HL-60/S4 treated with phorbol 12-myristate 13-acetate at 8.2 ng/mL for 4 days and 3 days (cell line): ENCODE data around the gene AURKA.
"Not testable (repeated sequence)": the region's sequence is repeated elsewhere in the genome, so short reads cannot be mapped to it uniquely, and the experiment has no call there.

Experiments
- in situ Hi-C: fragments of 300-500 bp; cut with MboI; formaldehyde crosslinking; loops from 2 replicates; pipeline ENCODE4 v1.15.0; 2022; ENCODE audit warnings: low sequenced_read_pairs

AURKA gene

DNA sequence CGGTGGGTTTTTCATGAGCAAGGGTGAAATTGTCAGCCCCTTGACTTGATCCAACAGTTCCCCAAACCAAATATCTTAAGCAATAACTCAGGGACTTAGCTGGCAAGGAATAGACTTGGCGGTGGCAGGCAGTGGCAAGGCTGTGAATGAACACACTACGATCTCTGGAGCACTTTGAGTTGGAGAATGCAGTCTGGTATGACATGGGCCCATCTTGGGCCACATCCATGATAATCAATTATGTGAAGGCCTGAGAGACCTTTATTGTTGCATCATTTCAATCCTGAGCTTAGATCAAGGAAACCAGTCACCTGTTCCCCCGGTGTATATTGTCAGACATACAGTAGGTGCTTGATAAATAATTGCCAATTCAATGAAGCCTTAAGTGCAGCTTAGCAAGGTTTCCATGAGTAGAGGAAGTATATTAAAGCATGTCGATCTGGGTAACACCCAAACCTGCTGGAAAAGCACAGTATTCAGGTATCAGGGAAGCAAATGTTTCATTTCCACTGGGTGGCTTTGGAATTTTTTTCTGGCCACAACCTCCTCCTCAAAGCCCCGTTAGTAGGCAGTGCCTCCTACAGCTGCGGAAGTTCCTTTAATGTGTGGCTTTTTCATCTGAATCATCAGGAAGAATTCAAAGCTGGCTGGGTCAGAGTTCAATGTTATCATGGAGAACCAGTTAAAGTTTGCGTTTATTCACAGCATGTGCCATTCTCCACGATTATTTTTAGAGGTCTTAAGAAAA lies 30.2 kb upstream of the AURKA start:
- in situ Hi-C loops: no loop called here

DNA sequence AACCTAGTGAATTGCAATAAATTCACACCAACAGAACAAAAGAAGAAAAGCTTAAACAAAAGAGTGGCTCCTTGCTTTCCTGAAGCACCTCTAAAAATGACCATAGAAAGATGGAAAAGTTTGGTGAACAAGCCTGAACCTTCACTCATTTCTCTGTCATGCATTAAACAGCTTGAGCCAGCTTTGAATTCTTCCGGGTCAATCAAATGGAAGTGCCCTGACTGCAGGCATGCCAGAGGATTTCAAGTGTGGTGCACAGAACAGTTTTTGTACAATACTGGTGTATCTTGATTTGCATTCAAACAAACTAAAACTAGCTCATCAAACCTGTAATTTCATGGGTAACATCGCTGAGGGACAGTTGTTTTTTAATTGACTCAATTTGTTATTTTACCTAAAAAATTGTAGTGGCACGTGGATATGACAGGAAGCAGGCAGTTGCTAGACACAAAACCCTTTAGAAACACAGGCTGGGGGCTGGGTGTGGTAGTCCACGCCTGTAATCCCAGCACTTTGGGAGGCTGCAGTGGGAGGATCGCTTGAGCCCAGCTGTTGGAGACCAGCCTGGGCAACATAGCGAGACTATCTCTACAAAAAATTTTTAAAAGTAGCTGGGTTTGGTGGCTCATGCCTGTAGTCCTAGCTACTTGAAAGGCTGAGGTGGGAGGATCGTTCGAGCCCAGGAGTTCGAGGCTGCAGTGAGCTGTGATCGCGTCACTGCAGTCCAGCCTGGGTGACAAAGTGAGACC lies 29.1 kb upstream of the AURKA start:
- in situ Hi-C loops: no loop called here

DNA sequence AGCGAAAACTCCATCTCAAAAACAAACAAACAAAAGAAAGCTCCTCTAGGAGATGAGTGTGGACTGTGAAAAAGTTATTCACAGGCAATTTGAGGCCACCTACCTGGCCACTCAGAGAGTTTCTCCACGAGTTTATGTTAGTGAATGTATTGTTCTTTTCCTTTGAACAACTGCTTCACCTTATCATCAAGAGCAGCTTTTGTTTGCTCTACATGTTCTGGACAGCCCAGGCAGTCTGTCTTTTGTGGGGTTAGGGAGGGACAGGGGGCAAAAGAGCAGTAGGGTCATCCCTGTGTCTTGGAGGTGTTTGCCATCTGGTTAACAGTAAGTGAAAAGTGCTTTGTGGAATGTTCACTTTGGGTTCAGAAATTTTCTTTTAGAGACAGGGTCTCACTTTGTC lies 28.0 kb upstream of the AURKA start:
- in situ Hi-C loops: no loop called here

DNA sequence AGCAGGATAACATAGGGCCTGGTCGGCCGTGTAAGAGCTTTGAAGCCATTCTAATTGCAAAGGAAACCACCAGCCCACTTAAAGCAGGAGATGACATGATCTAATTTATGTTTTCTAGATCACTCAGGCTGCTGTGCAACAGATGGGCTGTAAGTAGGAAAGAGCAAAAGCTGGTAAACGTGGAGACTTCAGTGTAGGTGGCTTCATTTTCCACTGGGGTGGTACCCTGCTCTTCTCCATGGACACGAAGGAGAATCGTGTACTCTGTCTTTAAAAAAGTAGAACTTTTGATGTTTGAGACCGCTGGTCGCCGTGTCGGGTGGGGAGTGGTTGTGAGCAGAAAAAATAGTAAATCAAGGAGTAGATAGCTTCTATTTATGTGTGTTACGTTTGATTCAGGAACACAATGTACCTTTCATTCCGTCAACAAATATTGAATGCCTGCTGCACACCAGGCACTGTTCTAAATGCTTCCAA lies 26.4 kb upstream of the AURKA start:
- in situ Hi-C loops: no loop called here

DNA sequence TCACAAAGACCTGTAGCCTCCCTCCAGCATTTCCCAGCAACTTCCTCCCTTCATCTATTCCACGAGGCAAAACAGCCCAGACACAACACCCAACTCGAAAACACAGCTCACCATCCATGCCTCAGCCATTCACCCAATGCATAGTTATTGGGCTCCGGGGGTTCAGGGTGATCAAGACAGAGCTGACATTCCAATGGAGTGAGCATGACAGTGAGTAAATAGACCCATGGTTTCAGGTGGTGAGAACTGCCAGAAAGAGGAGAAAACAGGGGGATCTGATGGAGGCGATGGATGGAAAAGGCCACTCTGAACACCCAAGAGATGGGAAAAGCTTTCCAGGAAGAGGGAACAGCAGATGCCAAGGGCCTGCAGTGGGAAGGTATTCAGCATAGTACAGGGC lies 25.9 kb upstream of the AURKA start:
- in situ Hi-C loops: no loop called here

DNA sequence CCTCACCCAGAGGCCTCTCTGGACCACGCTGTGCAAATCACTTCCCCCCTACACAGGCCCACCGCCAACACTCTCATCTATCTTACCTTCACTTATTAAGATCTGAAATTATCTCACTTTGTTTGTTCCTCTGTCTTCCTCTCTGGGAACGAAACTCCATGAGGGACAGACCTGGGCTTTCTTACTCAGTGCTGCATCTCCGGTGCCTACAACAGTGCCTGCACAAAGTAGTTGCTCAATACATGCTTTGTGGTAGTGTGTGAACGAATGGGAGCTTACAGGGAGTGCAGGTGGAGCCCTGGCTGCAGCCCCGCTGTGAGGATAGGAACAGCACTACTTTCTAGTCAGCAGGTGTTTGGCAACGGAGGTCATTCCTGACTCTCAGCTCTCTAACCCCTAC lies 25.4 kb upstream of the AURKA start:
- in situ Hi-C loops: no loop called here

DNA sequence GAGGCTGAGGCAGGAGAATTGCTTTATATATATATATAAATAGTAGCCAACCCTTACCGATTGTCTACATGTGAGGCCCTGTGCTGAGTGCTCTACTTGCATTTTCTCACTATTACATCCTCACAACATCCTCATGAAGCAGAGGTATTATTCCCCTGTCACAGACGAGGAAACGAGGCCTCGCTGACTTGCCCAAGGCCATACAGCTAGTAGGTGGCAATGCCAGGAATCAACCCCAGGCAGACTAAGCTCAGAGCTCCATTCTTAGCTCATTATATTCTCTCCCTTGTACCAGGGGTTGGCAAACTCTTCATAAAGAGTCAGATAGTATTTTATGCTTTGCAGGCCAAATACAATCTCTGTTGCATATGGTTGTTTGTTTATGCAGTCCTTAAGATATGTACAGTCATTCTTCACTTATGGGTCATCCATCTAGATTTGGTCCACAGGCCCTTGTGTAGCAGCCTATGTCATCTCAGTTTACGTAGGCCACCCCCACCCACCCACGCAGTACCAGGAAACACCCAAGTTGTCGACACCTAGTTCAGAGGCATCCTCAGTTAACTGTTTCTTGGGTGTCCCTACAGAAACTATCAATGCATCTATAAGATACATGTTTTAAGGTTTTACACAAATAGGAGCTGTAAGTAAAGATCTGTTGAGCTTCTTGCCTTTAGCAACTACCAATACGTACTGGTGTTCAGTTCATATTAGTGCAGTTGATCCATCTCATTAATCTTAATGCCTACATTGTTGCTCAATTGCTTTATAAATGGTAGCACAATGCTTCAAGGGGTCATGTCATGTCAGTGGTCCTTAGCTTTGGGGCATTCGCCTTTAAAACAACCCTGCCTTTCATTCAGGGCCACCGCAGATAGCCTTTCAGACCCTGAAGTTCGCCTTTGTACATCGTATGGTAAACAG lies 23.1 kb upstream of the AURKA start:
- in situ Hi-C loops: no loop called here

DNA sequence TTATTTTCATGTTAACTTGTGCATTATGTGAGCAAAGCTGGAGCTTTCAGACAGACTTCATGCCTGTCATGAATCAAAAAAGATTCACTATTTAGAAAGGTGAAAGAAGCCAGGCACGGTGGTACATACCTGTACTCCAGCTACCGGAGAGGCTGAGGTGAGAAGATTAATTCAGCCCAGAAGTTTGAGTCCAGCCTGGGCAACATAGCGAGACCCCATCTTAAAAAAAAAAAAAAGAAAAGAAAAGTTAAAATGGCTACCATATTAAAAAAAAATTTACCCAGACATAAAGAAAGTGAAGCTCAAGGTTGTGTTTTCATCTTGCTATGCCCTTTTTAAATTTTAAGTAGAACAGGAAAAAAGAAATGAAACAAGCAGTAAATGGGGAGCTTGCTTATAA lies 20.9 kb upstream of the AURKA start:
- in situ Hi-C loops: no loop called here

DNA sequence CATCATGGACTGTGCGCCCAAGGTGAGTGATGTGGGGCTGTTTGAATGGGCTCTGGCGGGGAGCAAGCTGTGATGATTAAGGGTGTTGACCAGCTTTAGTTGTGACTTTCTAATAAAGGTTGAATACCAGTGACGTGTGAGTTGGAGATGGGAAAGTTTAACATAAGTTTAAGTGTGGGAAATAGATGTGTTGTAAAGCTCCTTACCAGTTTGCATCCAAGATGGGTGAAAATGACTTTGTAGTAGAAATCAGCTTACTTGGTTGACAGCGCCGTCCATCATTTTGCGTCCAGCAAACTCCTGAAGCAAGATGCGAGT lies 20.4 kb upstream of the AURKA start:
- in situ Hi-C loops: no loop called here

DNA sequence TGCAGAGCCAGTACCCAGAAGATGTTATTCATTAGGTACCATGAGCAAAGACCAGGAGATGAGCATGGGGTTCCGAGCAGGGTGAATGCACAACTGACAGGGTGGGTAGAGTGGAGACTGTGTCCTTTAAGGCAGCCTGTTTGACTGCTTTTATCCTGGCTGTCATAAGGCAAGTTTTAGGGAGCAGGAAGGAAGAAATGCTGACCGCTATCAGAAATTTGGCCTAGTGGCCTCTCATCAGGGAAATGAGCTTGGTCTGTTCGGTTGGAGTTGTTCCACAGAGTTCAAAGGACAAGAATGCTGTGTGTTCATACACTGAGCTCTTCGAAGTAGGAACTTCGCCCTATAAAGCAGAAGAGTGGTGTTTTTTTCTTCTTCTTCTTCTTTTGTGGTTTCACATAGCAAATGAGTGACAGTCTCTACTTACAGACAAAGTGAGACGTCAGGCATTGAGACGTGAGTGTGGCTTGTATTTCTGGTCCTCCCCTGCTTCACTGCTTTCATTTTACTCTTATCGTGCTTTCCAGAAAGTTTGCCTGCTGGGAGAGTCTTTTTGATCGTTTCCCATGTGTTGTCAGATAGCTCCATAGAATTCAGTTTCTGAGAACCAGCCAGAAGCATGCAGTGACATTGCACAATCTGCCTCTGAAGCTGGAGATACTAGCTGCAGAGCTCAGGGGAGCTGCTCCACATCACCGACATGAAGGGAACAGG lies 19.9 kb upstream of the AURKA start, which contains the start of gene CASS4:
CASS4 (plus strand) TSS at position 502 of the 714 bp plus-strand sequence; CDS start at position 701, 199 bp downstream.
- in situ Hi-C loops: no loop called here

DNA sequence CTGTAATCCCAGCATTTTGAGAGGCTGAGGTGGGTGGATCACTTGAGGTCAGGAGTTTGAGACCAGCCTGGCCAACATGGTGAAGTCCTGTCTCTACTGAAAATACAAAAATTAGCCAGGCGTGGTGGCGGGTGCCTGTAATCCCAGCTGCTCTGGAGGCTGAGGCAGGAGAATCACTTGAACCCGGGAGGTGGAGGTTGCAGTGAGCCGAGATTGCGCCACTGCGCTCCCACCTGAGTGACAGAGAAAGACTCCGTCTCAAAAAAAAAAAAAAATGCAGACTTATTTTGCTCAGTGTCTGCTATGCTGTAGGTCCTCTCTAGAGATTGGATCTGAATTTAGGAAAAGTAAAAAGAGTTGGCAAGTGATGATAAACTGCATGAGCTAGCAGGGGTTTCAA lies 19.3 kb upstream of the AURKA start:
- in situ Hi-C loops: not testable (repeated sequence)

DNA sequence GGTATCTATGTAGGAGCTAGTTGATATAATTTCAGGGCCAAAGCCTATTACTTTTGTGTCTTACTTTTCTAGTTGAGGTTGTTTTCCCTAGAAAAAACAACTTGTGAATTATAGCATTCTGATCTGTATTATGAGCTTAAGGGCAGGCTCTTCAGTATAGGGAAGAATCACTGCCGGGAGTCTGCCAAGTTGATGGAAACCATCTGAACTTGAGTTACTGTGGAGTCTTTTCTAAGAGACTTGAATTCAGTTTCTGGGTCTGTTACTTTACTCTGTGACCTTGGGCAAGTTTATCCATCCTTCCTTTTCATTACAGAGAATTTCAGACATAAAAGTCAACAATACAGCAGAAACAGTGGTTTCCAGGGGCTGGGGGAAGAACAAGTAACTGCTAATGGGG lies 17.9 kb upstream of the AURKA start:
- in situ Hi-C loops: no loop called here

DNA sequence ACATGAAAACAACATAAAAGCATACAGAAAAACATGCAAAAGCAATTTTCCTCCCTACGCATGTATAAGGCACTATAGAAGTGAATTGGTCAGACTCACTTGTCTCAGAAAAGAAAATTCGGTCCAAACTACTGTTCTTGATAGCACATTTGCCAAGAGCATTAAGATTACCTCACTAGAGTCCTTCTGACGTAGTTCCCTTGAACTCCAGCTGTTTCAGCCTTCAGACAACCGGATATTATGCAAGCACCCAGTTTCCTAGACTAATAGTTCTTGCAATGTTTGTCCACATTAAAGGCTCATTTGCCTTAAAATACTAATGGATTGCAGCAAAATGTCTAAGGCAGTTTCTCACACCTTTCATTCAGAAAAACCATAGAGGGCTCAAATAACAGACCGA lies 17.5 kb upstream of the AURKA start:
- in situ Hi-C loops: no loop called here

DNA sequence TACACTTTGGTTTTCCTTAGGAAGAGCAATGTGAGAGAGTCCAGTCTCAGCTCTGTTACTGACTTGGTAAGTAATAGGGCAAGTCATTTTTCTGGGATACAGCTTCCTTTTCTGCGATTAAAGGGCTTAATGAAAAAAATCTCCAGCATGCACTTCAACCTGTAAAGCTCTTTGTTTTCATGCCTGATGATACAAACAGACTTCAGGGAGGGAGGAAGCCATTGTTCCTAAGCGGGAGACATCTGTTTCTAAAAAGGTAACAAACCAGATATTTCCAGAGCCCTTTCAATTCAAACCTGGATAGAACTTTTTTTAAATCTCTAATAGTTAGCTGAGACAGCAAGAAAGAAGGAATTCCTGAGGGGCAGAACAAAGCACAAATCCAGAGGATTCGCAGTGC lies 14.9 kb upstream of the AURKA start:
- in situ Hi-C loops: no loop called here

DNA sequence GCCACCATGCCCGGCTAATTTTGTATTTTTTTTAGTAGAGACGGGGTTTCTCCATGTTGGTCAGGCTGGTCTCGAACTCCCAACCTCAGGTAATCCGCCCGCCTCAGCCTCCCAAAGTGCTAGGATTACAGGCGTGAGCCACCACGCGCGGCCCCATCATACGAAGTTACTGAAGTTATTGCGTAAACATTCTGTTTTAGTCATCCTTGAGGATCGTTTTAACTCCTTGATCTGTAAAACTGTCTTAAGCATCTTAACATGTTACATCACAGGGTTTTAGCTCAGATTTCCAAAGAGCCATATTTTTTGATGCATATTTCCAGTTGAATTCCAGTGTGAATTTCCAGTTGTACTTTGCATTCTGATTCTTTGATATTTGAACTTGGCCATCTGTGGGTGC lies 13.3 kb upstream of the AURKA start:
- in situ Hi-C loops: not testable (repeated sequence)

DNA sequence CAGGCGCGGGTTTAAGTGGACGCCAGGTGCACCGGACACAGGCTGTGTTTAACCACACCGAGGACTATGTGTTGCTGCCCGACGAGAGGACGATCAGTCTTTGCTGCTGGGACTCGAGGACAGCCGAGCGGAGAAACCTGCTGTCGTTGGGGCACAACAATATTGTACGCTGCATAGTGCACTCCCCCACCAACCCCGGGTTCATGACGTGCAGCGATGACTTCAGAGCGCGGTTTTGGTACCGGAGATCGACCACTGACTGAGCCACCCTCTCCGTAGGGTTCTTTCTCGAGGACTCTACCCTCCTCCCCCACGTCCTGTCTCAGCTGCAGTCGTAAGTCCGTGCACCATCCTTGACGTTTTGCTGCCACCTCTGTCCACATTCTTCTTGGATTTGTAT lies 11.4 kb upstream of the AURKA start:
- in situ Hi-C loops: no loop called here

DNA sequence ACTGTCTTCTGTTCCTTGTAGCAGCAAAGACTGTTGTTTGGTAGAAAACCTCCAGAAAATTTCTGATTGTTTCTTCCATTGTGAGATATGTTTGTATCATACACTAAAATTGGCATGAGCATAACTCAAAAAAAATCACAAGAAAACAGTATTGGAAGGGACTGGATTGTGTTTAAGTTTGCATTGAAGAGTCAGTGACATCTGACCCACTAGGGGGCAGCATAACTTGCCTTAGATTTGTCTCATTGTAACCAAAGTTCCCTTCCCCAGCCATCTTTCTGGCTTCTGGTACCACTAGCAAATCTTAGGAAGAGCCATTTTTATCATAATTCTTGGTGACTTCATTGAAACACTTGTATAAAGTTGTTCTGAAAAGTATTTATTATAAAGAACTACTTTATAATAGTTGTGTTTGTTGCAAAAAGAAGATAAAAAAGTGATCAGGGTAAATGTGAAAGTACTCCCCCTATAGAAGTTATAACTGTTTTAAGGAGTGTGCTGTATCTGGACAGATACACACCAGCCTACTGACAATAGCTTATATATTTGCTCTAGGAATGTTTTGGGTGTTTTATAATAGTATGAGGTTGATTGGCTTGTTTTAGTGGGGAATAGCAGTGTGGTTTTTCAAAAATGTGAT lies 8.1 kb upstream of the AURKA start:
- in situ Hi-C loops: no loop called here

DNA sequence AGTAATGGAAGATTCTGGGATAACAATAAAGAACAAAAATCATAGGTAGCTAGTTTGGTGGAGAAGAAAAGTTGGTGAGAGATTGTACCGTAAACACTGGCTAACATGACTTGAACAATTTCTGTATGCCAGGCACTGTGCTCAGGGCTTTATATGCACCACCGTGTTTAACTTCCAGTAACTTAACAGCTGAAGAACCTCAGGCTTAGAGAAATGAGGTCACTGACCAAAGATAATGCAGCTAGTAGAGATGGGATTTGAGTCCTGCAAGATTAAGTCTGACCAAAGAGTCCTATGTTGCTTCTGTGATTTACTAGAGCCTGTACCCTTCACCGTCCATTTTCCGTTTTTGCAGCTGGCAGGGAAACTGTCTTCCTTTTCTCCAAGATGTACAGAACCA lies 3.2 kb upstream of the AURKA start:
- in situ Hi-C loops: loop anchor here (5.0 kb wide), 1 partner anchor 37 kb away; no protein-coding TSS in a partner anchor

DNA sequence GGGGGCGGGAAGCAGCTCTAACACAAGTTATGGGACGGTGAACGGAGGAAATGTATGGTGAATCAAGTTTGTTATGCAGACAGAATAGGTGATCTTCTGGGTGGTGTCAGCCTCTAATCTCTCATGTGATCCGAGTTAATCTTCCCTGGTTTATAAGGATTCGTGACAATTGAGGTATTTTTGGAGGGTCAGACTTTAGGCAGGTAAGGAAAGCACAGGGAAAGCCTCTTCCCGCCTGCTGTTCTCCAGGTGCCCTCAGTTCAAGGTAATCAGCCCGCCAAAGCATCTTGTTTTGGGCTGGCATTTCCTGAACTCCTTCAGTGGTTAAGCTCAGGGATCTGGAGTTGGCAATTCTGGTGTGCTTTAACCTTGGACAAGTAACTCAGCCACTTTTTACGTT lies 1.6 kb upstream of the AURKA start:
- in situ Hi-C loops: no loop called here

DNA sequence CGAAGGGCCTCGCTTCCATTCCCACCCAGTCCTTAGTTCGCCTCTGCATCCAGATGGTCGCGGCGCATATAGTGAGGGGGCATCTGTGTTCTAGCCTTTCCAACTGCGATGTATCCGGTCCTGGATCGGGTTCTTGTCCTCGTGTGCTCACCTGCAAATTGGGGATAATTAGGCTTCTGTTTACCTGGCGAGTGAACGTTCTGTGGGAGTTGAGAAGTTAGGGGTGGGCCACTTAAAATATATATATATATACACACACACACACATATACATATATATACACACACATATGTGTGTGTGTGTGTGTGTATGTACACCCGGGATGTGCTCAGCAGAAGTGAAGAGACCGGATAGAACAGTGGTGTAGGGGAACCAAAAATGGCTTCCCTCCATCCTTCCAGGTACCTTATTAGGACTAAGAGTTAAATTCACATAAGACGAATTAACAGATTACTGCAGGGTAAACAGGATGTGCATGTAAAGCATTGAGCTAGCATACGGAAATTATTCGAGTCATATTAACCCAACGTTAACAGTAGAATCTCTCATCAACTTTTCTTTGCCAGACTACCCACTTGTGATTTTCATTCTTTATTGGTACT lies 967 bp upstream of the AURKA start:
- in situ Hi-C loops: no loop called here
